Jurkat, Clone E6-1 (cell line): ENCODE measurements around the gene ACVR1. TPM values are rescaled to one million over a fixed set of nuclear protein-coding genes. Genes with fewer than 3 reads are reported as not detected.

Experiments used
- DNase-seq: peaks from one replicate; pipeline ENCODE4 v3.0.0-alpha.2; 2011; ENCODE audit warnings: low read depth, low spot score
- H3K4me3 ChIP-seq: 2 replicates; pipeline ENCODE4 v1.5.1; 2011; ENCODE audit warnings: mild to moderate bottlenecking, low read length, control low read depth, moderate library complexity
- polyA plus RNA-seq: library from polyadenylated mRNA; unstranded; fragments of >200 nt; gene quantifications from one replicate; pipeline ENCODE4 v1.2.1, GENCODE V29; 2012; ENCODE audit warnings: missing spikeins; ENCODE audit not compliant: insufficient read length, insufficient read depth

ACVR1 gene
- 8.5 TPM for polyA plus RNA-seq

GRCh38 chr2:157876066-157876785 is at the start of gene ACVR1:
TSS of gene ACVR1 (minus strand) at chr2:157876330. CDS start at chr2:157799493, 76,837 bp downstream.
- H3K4me3 ChIP-seq, result peak within 1 kb of the TSS; percentile 66
- DNase-seq, result peak; percentile 91

- DNase-seq, result no peak
- no peak overlapping the region for H3K4me3 ChIP-seq
These were observed 48.9 kb upstream of the ACVR1 start for GRCh38 chr2:157925071-157925470.

GRCh38 chr2:157923598-157924217 is 47.6 kb upstream of the ACVR1 start:
- no peak for DNase-seq
- no peak overlapping the region for H3K4me3 ChIP-seq

GRCh38 chr2:157922815-157923214 is 46.7 kb upstream of the ACVR1 start:
- no peak for DNase-seq
- H3K4me3 ChIP-seq, result no peak overlapping the region

GRCh38 chr2:157922336-157922735 is 46.2 kb upstream of the ACVR1 start:
- no peak overlapping the region for H3K4me3 ChIP-seq
- no peak for DNase-seq

GRCh38 chr2:157920736-157921135 is 44.6 kb upstream of the ACVR1 start:
- H3K4me3 ChIP-seq, result no peak overlapping the region
- DNase-seq, result no peak

GRCh38 chr2:157919181-157919580 is 43.1 kb upstream of the ACVR1 start:
- DNase-seq, result no peak
- H3K4me3 ChIP-seq, result no peak overlapping the region

- no peak overlapping the region for H3K4me3 ChIP-seq
- DNase-seq, result no peak
These were observed 42.2 kb upstream of the ACVR1 start for GRCh38 chr2:157918319-157918718.

GRCh38 chr2:157911750-157912149 is 35.6 kb upstream of the ACVR1 start:
- DNase-seq, result no peak
- H3K4me3 ChIP-seq, result no peak overlapping the region

GRCh38 chr2:157911246-157911645 is 35.1 kb upstream of the ACVR1 start:
- no peak for DNase-seq
- no peak overlapping the region for H3K4me3 ChIP-seq

GRCh38 chr2:157905092-157905491 is 29.0 kb upstream of the ACVR1 start:
- no peak overlapping the region for H3K4me3 ChIP-seq
- no peak for DNase-seq

GRCh38 chr2:157903626-157904025 is 27.5 kb upstream of the ACVR1 start:
- no peak overlapping the region for H3K4me3 ChIP-seq
- DNase-seq, result no peak

GRCh38 chr2:157903151-157903550 is 27.0 kb upstream of the ACVR1 start:
- H3K4me3 ChIP-seq, result no peak overlapping the region
- DNase-seq, result no peak

- H3K4me3 ChIP-seq, result no peak overlapping the region
- DNase-seq, result no peak
These were observed 26.6 kb upstream of the ACVR1 start for GRCh38 chr2:157902692-157903091.

GRCh38 chr2:157901325-157901724 is 25.2 kb upstream of the ACVR1 start:
- no peak for DNase-seq
- H3K4me3 ChIP-seq, result no peak overlapping the region

- no peak overlapping the region for H3K4me3 ChIP-seq
- no peak for DNase-seq
These were observed 24.6 kb upstream of the ACVR1 start for GRCh38 chr2:157900684-157901083.

GRCh38 chr2:157900203-157900602 is 24.1 kb upstream of the ACVR1 start:
- no peak overlapping the region for H3K4me3 ChIP-seq
- DNase-seq, result no peak

- DNase-seq, result no peak
- no peak overlapping the region for H3K4me3 ChIP-seq
These were observed 23.2 kb upstream of the ACVR1 start for GRCh38 chr2:157899125-157899839.

- no peak overlapping the region for H3K4me3 ChIP-seq
- no peak for DNase-seq
These were observed 22.5 kb upstream of the ACVR1 start for GRCh38 chr2:157898591-157898996.
